Measurements from ENCODE around the gene WTAP. TPM values are rescaled to one million over a fixed set of nuclear protein-coding genes. Genes with fewer than 3 reads are reported as not detected.
"Not testable (repeated sequence)": the region's sequence is repeated elsewhere in the genome, so short reads cannot be mapped to it uniquely, and the experiment has no call there.

The WTAP gene
- total RNA-seq, 1 experiment from 2014 or later: 111 TPM

GRCh38 chr6:159777240-159777904 lies 50.1 kb downstream of the WTAP start:
- H3K36me3 ChIP-seq: peaks cover 93% of the 10 kb centered on the region
- H3K4me1 ChIP-seq (replicated peaks): no peaks in the 10 kb centered on the region
- no peaks in the 10 kb centered on the region for H3K9me3 ChIP-seq (replicated peaks)
- H3K4me3 ChIP-seq: no peak overlapping the region
- no peak overlapping the region for H3K27ac ChIP-seq
- no peaks in the 10 kb centered on the region; the same call in 1 of the 2 replicates for H3K27me3 ChIP-seq (replicated peaks)
- DNase-seq (ENCODE audit: low read depth in 1 of 2, low spot score in 2 of 2): no peak

DNA sequence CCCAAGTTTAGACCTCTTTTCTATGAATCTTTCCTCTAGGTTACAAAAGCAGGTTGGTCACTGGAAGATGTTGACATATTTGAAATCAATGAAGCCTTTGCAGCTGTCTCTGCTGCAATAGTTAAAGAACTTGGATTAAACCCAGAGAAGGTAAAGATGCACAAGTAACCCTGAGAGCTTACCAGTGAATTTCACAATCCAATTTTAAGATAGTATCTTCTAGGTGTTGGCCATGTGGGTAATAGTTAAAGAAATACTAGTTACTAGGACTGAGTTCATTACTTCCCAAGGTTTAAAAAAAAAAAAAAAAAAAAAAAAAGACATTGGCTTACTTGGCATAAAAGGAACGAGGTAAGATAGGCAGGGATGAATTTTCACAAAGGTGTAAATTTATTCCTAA lies 50.8 kb downstream of the WTAP start:
- DNase-seq (ENCODE audit: low read depth in 1 of 2, low spot score in 2 of 2): no peak
- Histone ChIP-seq H3K4me3 (no peak overlapping the region), H3K36me3 (peaks cover 94% of the 10 kb centered on the region), H3K27me3 (replicated peaks) (no peaks in the 10 kb centered on the region; the same call in 1 of the 2 replicates), H3K9me3 (replicated peaks) (no peaks in the 10 kb centered on the region), H3K27ac (no peak overlapping the region), H3K4me1 (replicated peaks) (no peaks in the 10 kb centered on the region)

GRCh38 chr6:159778542-159779103 lies 51.3 kb downstream of the WTAP start:
- Histone ChIP-seq H3K4me1 (replicated peaks) (no peaks in the 10 kb centered on the region), H3K4me3 (no peak overlapping the region), H3K36me3 (peaks cover 94% of the 10 kb centered on the region), H3K27me3 (replicated peaks) (no peaks in the 10 kb centered on the region), H3K27ac (no peak overlapping the region), H3K9me3 (replicated peaks) (no peaks in the 10 kb centered on the region)
- no peak for DNase-seq (ENCODE audit: low read depth in 1 of 2, low spot score in 2 of 2)

- H3K4me3 ChIP-seq: peak overlapping the region; percentile 82
- H3K27ac ChIP-seq: no peak overlapping the region
- DNase-seq (ENCODE audit: low read depth in 1 of 2, low spot score in 2 of 2): no peak
- no peaks in the 10 kb centered on the region for H3K27me3 ChIP-seq (replicated peaks)
- H3K9me3 ChIP-seq (replicated peaks): no peaks in the 10 kb centered on the region
- peaks cover 89% of the 10 kb centered on the region for H3K36me3 ChIP-seq
- H3K4me1 ChIP-seq (replicated peaks): peaks cover 29% of the 10 kb centered on the region
Observed at GRCh38 chr6:159788276-159788675, 61.0 kb downstream of the WTAP start.

- Histone ChIP-seq H3K27me3 (replicated peaks) (no peaks in the 10 kb centered on the region), H3K27ac (peak overlapping the region; percentile 59), H3K36me3 (peaks cover 89% of the 10 kb centered on the region), H3K4me1 (replicated peaks) (peaks cover 29% of the 10 kb centered on the region), H3K9me3 (replicated peaks) (no peaks in the 10 kb centered on the region), H3K4me3 (peak overlapping the region; percentile 82)
- DNase-seq (ENCODE audit: low read depth in 1 of 2, low spot score in 2 of 2): peak; percentile 34 to 55
Observed at GRCh38 chr6:159788753-159789376, 61.6 kb downstream of the WTAP start.

GRCh38 chr6:159789377-159790148 lies 62.3 kb downstream of the WTAP start, which contains the start of gene TCP1:
Gene TCP1, minus strand, starts transcription at chr6:159789602. Its CDS starts 134 bp downstream, at chr6:159789468.
- Histone ChIP-seq H3K4me3 (peak within 1 kb of the TSS; percentile 82), H3K27me3 (replicated peaks) (no peaks in the 10 kb centered on the region), H3K4me1 (replicated peaks) (peaks cover 29% of the 10 kb centered on the region), H3K9me3 (replicated peaks) (no peaks in the 10 kb centered on the region), H3K36me3 (peaks cover 89% of the 10 kb centered on the region), H3K27ac (peak within 1 kb of the TSS; percentile 67)
- DNase-seq (ENCODE audit: low read depth in 1 of 2, low spot score in 2 of 2): peak; percentile 99 to 100

- peak; percentile 93 to 96 for DNase-seq (ENCODE audit: low read depth in 1 of 2, low spot score in 2 of 2)
- peaks cover 82% of the 10 kb centered on the region for H3K36me3 ChIP-seq
- H3K4me1 ChIP-seq (replicated peaks): peaks cover 29% of the 10 kb centered on the region
- H3K4me3 ChIP-seq: peak within 1 kb of the TSS; percentile 82
- no peaks in the 10 kb centered on the region for H3K27me3 ChIP-seq (replicated peaks)
- H3K27ac ChIP-seq: peak within 1 kb of the TSS; percentile 67
- H3K9me3 ChIP-seq (replicated peaks): no peaks in the 10 kb centered on the region
Observed at GRCh38 chr6:159790149-159790955, 63.0 kb downstream of the WTAP start, which contains the start of gene MRPL18. Gene MRPL18, plus strand, starts transcription at chr6:159790467. Its CDS starts 121 bp downstream, at chr6:159790588.

DNA sequence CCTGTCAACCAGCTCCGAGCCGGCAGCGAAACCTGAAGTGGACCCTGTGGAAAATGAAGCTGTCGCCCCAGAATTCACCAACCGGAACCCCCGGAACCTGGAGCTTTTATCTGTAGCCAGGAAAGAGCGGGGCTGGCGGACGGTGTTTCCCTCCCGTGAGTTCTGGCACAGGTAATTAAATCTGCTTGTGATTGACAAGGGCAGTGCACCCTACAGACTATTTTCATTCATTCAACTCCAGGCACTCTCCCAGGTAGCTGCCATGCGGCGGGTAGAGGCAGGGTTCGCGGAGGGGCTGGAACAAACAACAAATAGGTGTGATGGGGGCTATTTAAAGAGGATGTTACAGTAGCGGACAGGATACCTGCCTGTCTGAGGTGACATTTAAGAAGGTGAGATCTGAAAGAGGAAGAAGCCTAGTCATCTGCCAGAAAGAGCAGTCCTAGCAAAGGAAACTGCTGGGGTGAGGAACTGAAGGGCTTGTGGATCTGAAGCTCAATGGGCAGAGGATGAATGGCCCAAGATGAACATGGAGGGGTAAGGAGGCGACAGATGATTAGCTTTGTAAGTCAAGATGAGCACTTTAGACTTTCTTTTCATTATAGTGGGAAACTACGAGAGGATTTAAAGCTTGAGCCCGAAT lies 63.8 kb downstream of the WTAP start:
- no peaks in the 10 kb centered on the region for H3K27me3 ChIP-seq (replicated peaks)
- peak in 1 of 2 experiments; percentile 7 for DNase-seq (ENCODE audit: low read depth in 1 of 2, low spot score in 2 of 2)
- H3K9me3 ChIP-seq (replicated peaks): no peaks in the 10 kb centered on the region
- peak overlapping the region; percentile 82 for H3K4me3 ChIP-seq
- H3K4me1 ChIP-seq (replicated peaks): peaks cover 27% of the 10 kb centered on the region
- H3K36me3 ChIP-seq: peaks cover 74% of the 10 kb centered on the region
- H3K27ac ChIP-seq: peak overlapping the region; percentile 67; the same call in 1 of the 2 replicates

DNA sequence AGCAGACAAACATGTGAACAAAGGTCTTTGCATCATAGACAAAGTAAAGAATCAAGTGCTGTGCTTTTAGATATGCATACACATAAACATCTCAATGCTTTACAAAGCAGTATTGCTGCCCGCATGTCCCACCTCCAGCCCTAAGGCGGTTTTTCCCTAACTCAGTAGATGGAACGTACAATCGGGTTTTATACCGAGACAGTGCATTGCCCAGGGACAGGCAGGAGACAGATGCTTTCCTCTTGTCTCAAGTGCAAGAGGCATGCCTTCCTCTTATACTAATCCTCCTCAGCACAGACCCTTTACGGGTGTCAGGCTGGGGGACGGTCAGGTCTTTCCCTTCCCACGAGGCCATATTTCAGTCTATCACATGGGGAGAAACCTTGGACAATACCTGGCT lies 67.7 kb downstream of the WTAP start:
- peaks cover 13% of the 10 kb centered on the region for H3K4me1 ChIP-seq (replicated peaks)
- H3K9me3 ChIP-seq (replicated peaks); H3K4me3 ChIP-seq; DNase-seq (ENCODE audit: low read depth in 1 of 2, low spot score in 2 of 2); H3K27ac ChIP-seq; H3K27me3 ChIP-seq (replicated peaks): not testable (repeated sequence)
- H3K36me3 ChIP-seq: peaks cover 75% of the 10 kb centered on the region

DNA sequence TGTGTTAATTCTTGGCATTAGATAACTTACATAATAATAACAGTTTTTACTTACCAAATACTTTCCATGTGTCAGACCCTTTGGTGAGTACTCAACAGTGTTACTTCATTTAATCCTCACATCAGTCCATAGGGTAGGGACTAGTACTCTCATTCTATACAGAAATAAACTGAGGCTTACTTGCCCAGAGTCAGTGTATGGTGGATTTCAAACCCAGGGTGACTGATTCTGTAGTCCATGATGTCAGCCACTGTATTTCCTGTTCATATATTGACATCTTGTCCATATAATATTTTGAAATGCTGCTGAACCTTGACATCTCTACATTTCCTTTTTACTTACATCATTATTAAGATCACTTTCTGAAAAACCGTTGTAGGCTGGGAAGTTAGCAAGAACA lies 70.2 kb downstream of the WTAP start:
- Histone ChIP-seq H3K27ac (no peak overlapping the region), H3K4me3 (no peak overlapping the region), H3K27me3 (replicated peaks) (no peaks in the 10 kb centered on the region), H3K9me3 (replicated peaks) (no peaks in the 10 kb centered on the region), H3K4me1 (replicated peaks) (no peaks in the 10 kb centered on the region), H3K36me3 (peaks cover 54% of the 10 kb centered on the region)
- no peak for DNase-seq (ENCODE audit: low read depth in 1 of 2, low spot score in 2 of 2)

- Histone ChIP-seq H3K27ac (no peak within 1 kb of the TSS), H3K4me1 (replicated peaks) (no peaks in the 10 kb centered on the region), H3K4me3 (no peak within 1 kb of the TSS), H3K9me3 (replicated peaks) (no peaks in the 10 kb centered on the region), H3K27me3 (replicated peaks) (no peaks in the 10 kb centered on the region), H3K36me3 (peaks cover 34% of the 10 kb centered on the region)
- DNase-seq (ENCODE audit: low read depth in 1 of 2, low spot score in 2 of 2): no peak
Observed at GRCh38 chr6:159800141-159800865, 73.0 kb downstream of the WTAP start, which contains the start of gene PNLDC1. Gene PNLDC1, plus strand, starts transcription at chr6:159800276. Its CDS starts 32 bp downstream, at chr6:159800308.

GRCh38 chr6:159801935-159802334 lies 74.6 kb downstream of the WTAP start:
- peaks cover 27% of the 10 kb centered on the region for H3K36me3 ChIP-seq
- H3K4me1 ChIP-seq (replicated peaks): no peaks in the 10 kb centered on the region
- DNase-seq (ENCODE audit: low read depth in 1 of 2, low spot score in 2 of 2): no peak

More at GRCh38 chr6:159801935-159802334, 74.6 kb downstream of the WTAP start:
- Histone ChIP-seq H3K27ac (no peak overlapping the region), H3K9me3 (replicated peaks) (no peaks in the 10 kb centered on the region), H3K4me3 (no peak overlapping the region), H3K27me3 (replicated peaks) (no peaks in the 10 kb centered on the region)
